ENCODE measurements around the gene SLC66A1.

GRCh38 chr1:19373211-19374082 is 61.3 kb downstream of the SLC66A1 start:
- TF ChIP-seq CTCF (IDR thresholded peaks at IDR 0.05) (no peak), NFE2L1 (CRISPR knock-in tag; IDR thresholded peaks at IDR 0.05) (no peak), CDX4 (CRISPR knock-in tag; IDR thresholded peaks at IDR 0.05; ENCODE audit: borderline replicate concordance) (no peak), CREM (CRISPR knock-in tag; IDR thresholded peaks at IDR 0.05) (no peak), MAX (CRISPR knock-in tag; IDR thresholded peaks at IDR 0.05) (no peak), USF2 (CRISPR knock-in tag; IDR thresholded peaks at IDR 0.05) (no peak), OVOL2 (CRISPR knock-in tag; IDR thresholded peaks at IDR 0.05; ENCODE audit: borderline replicate concordance) (no peak)
- TF ChIP-seq, protein P1, sequence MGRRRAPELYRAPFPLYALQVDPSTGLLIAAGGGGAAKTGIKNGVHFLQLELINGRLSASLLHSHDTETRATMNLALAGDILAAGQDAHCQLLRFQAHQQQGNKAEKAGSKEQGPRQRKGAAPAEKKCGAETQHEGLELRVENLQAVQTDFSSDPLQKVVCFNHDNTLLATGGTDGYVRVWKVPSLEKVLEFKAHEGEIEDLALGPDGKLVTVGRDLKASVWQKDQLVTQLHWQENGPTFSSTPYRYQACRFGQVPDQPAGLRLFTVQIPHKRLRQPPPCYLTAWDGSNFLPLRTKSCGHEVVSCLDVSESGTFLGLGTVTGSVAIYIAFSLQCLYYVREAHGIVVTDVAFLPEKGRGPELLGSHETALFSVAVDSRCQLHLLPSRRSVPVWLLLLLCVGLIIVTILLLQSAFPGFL (CRISPR knock-in tag; IDR thresholded peaks at IDR 0.05; ENCODE audit: borderline replicate concordance), result no peak
- TF ChIP-seq, protein P2, sequence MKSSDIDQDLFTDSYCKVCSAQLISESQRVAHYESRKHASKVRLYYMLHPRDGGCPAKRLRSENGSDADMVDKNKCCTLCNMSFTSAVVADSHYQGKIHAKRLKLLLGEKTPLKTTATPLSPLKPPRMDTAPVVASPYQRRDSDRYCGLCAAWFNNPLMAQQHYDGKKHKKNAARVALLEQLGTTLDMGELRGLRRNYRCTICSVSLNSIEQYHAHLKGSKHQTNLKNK (CRISPR knock-in tag; IDR thresholded peaks at IDR 0.05), result no peak
- TF ChIP-seq, protein P3, sequence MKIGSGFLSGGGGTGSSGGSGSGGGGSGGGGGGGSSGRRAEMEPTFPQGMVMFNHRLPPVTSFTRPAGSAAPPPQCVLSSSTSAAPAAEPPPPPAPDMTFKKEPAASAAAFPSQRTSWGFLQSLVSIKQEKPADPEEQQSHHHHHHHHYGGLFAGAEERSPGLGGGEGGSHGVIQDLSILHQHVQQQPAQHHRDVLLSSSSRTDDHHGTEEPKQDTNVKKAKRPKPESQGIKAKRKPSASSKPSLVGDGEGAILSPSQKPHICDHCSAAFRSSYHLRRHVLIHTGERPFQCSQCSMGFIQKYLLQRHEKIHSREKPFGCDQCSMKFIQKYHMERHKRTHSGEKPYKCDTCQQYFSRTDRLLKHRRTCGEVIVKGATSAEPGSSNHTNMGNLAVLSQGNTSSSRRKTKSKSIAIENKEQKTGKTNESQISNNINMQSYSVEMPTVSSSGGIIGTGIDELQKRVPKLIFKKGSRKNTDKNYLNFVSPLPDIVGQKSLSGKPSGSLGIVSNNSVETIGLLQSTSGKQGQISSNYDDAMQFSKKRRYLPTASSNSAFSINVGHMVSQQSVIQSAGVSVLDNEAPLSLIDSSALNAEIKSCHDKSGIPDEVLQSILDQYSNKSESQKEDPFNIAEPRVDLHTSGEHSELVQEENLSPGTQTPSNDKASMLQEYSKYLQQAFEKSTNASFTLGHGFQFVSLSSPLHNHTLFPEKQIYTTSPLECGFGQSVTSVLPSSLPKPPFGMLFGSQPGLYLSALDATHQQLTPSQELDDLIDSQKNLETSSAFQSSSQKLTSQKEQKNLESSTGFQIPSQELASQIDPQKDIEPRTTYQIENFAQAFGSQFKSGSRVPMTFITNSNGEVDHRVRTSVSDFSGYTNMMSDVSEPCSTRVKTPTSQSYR (CRISPR knock-in tag; IDR thresholded peaks at IDR 0.05), result no peak

All from WTC11 (cell line).